ENCODE results near the gene ACSS3.

DNA sequence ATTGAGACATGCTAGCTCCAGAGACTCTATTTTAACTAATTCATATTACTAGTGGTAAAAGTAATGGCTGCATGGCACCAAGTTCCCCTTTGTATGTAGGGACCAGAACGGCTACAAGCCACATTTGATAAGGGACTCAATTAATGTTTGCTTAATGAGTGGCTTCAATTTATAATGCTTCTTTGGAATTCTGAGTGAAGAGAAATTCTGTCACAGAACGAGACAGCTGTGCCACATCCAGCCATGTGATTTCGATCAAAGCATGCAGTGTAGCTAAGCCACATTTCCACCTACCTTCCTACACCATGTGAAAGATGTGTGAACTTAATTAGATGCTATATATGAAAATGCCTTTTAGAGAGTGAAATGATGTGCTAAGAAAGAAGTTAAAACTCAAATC lies 217.4 kb downstream of the ACSS3 start:
- TF ChIP-seq, protein P1, sequence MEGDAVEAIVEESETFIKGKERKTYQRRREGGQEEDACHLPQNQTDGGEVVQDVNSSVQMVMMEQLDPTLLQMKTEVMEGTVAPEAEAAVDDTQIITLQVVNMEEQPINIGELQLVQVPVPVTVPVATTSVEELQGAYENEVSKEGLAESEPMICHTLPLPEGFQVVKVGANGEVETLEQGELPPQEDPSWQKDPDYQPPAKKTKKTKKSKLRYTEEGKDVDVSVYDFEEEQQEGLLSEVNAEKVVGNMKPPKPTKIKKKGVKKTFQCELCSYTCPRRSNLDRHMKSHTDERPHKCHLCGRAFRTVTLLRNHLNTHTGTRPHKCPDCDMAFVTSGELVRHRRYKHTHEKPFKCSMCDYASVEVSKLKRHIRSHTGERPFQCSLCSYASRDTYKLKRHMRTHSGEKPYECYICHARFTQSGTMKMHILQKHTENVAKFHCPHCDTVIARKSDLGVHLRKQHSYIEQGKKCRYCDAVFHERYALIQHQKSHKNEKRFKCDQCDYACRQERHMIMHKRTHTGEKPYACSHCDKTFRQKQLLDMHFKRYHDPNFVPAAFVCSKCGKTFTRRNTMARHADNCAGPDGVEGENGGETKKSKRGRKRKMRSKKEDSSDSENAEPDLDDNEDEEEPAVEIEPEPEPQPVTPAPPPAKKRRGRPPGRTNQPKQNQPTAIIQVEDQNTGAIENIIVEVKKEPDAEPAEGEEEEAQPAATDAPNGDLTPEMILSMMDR (IDR thresholded peaks at IDR 0.05): no peak
- no peak for TF ChIP-seq EP300 (IDR thresholded peaks at IDR 0.05)

Data from ovary (tissue), 3 donors.